ENCODE data around the gene ARF1. TPM values are rescaled to one million over a fixed set of nuclear protein-coding genes. Genes with fewer than 3 reads are reported as not detected.
A peak's percentile ranks its signal among the peaks of the same experiment; 100 is the strongest.

Gene ARF1
- total RNA-seq, 4 donors from 2014 or later = 378 to 457 (median 410) TPM

GRCh38 chr1:228102791-228103620 is 20.5 kb downstream of the ARF1 start, which contains the start of gene C1orf35:
Gene C1orf35, minus strand, starts transcription at chr1:228103325. Its CDS starts 98 bp downstream, at chr1:228103227.
- intact Hi-C loops (cut with DNase I) = loop anchor here (2.0 to 10.0 kb wide), 2 partner anchors 20 to 368 kb away; partner anchors contain the start of genes ARF1, JMJD4 and SNAP47
- H3K27me3 ChIP-seq = no peaks in the 10 kb centered on the region
- WGBS, 2 donors = 0 to 1% methylated on average over 10 to 21 of the region's 104 CpGs
- peak within 1 kb of the TSS; percentile 81 to 91 (median 87) for H3K27ac ChIP-seq
- peak; percentile 56 to 83 for TF ChIP-seq POLR2A (IDR thresholded peaks at IDR 0.05)
- TF ChIP-seq, protein P1, sequence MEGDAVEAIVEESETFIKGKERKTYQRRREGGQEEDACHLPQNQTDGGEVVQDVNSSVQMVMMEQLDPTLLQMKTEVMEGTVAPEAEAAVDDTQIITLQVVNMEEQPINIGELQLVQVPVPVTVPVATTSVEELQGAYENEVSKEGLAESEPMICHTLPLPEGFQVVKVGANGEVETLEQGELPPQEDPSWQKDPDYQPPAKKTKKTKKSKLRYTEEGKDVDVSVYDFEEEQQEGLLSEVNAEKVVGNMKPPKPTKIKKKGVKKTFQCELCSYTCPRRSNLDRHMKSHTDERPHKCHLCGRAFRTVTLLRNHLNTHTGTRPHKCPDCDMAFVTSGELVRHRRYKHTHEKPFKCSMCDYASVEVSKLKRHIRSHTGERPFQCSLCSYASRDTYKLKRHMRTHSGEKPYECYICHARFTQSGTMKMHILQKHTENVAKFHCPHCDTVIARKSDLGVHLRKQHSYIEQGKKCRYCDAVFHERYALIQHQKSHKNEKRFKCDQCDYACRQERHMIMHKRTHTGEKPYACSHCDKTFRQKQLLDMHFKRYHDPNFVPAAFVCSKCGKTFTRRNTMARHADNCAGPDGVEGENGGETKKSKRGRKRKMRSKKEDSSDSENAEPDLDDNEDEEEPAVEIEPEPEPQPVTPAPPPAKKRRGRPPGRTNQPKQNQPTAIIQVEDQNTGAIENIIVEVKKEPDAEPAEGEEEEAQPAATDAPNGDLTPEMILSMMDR (IDR thresholded peaks at IDR 0.05) = no peak
- H3K4me3 ChIP-seq (replicated peaks in 1 of 3) = peak within 1 kb of the TSS; percentile 75 to 93 (median 87)
- peaks cover 17 to 19% of the 10 kb centered on the region in 2 donors for H3K4me1 ChIP-seq
- H3K36me3 ChIP-seq = peaks cover 23 to 33% of the 10 kb centered on the region in 2 donors
- peak; percentile 91 to 95 for DNase-seq
- H3K9me3 ChIP-seq = no peaks in the 10 kb centered on the region

- WGBS, 2 donors = 76 to 81% methylated on average over 7 of the region's 7 CpGs
- no peak overlapping the region for H3K27ac ChIP-seq
- peaks cover 24 to 26% of the 10 kb centered on the region in 2 donors for H3K4me1 ChIP-seq
- TF ChIP-seq, protein P1 (IDR thresholded peaks at IDR 0.05) = no peak
- no peak for TF ChIP-seq POLR2A (IDR thresholded peaks at IDR 0.05)
- H3K4me3 ChIP-seq (replicated peaks in 1 of 3) = no peak overlapping the region
- no peak for DNase-seq
- H3K36me3 ChIP-seq = peaks cover 6 to 16% of the 10 kb centered on the region in 2 donors
- intact Hi-C loops (cut with DNase I) = loop anchor here (5.0 to 10.0 kb wide), 2 partner anchors 38 to 370 kb away; partner anchors contain the start of genes GUK1, JMJD4 and SNAP47
- no peaks in the 10 kb centered on the region for H3K9me3 ChIP-seq
- no peaks in the 10 kb centered on the region for H3K27me3 ChIP-seq
Measured at GRCh38 chr1:228104526-228105269, 22.2 kb downstream of the ARF1 start.

- intact Hi-C loops (cut with DNase I) = loop anchor here (5.0 to 10.0 kb wide), 2 partner anchors 37 to 371 kb away; partner anchors contain the start of genes GUK1, JMJD4 and SNAP47
- no peak for DNase-seq
- Histone ChIP-seq H3K4me3 (replicated peaks in 1 of 3) (no peak overlapping the region), H3K27me3 (no peaks in the 10 kb centered on the region), H3K4me1 (peaks cover 30 to 31% of the 10 kb centered on the region in 2 donors), H3K27ac (no peak overlapping the region), H3K36me3 (peaks cover 0 to 10% of the 10 kb centered on the region in 2 donors), H3K9me3 (no peaks in the 10 kb centered on the region)
- TF ChIP-seq, protein P1 (IDR thresholded peaks at IDR 0.05) = no peak
- no peak for TF ChIP-seq POLR2A (IDR thresholded peaks at IDR 0.05)
- WGBS, 2 donors = 87 to 88% methylated on average over 8 to 9 of the region's 9 CpGs
Measured at GRCh38 chr1:228105270-228105995, 22.9 kb downstream of the ARF1 start.

GRCh38 chr1:228105996-228106799 is 23.7 kb downstream of the ARF1 start:
- H3K36me3 ChIP-seq = peaks cover 0 to 5% of the 10 kb centered on the region in 2 donors
- H3K27me3 ChIP-seq = no peaks in the 10 kb centered on the region
- no peak overlapping the region for H3K4me3 ChIP-seq (replicated peaks in 1 of 3)
- no peak overlapping the region for H3K27ac ChIP-seq
- 82 to 89% methylated on average over 6 of the region's 8 CpGs for WGBS, 2 donors
- H3K9me3 ChIP-seq = no peaks in the 10 kb centered on the region
- TF ChIP-seq, protein P1 (IDR thresholded peaks at IDR 0.05) = no peak
- TF ChIP-seq POLR2A (IDR thresholded peaks at IDR 0.05) = no peak
- intact Hi-C loops (cut with DNase I) = loop anchor here (5.0 to 10.0 kb wide), 2 partner anchors 36 to 371 kb away; partner anchors contain the start of genes GUK1, JMJD4 and SNAP47
- H3K4me1 ChIP-seq = peaks cover 30 to 31% of the 10 kb centered on the region in 2 donors
- DNase-seq = no peak
